CD14-positive monocyte (primary cell): ENCODE data around the gene GJC1. TPM values are rescaled to one million over a fixed set of nuclear protein-coding genes. Genes with fewer than 3 reads are reported as not detected.

Experiments
- DNase-seq, 3 donors: peaks; one replicate each; pipeline ENCODE4 v3.0.0-alpha.2; 2011 to 2022
- H2AFZ ChIP-seq: 2 replicates; pipeline ENCODE4 v1.6.0; 2012; ENCODE audit warnings: mild to moderate bottlenecking, low read depth, low read length, inconsistent platforms; ENCODE audit not compliant: insufficient read depth, poor library complexity, severe bottlenecking
- H3K27ac ChIP-seq, 2 donors: 1 replicate in 1 of 2; 2 replicates in 1 of 2; pipeline ENCODE4 v1.5.1; 2012 to 2013; ENCODE audit warnings: low read length in 2 of 2, control low read depth in 1 of 2, inconsistent platforms in 1 of 2, low read depth in 1 of 2, mild to moderate bottlenecking in 1 of 2
- H3K27me3 ChIP-seq, 2 donors: one replicate each; pipeline versions ENCODE4 v1.6.0 to v1.6.1; 2011 to 2013; ENCODE audit warnings: low read length in 2 of 2; ENCODE audit not compliant: control insufficient read depth in 2 of 2, insufficient read depth in 2 of 2
- H3K36me3 ChIP-seq, 2 donors: replicated peaks in 1 of 2; 1 replicate in 1 of 2; 2 replicates in 1 of 2; pipeline versions ENCODE4 v1.5.1 to v1.6.1; 2012 to 2013; ENCODE audit warnings: low read length in 2 of 2, control low read depth in 1 of 2, inconsistent platforms in 1 of 2, mild to moderate bottlenecking in 1 of 2; ENCODE audit not compliant: insufficient read depth in 2 of 2, control insufficient read depth in 1 of 2
- H3K4me1 ChIP-seq, 2 donors: 1 replicate in 1 of 2; 2 replicates in 1 of 2; pipeline versions ENCODE4 v1.5.1 to v1.6.1; 2012 to 2013; ENCODE audit warnings: low read length in 2 of 2, control low read depth in 1 of 2, inconsistent platforms in 1 of 2, mild to moderate bottlenecking in 1 of 2, moderate library complexity in 1 of 2; ENCODE audit not compliant: insufficient read depth in 2 of 2, control insufficient read depth in 1 of 2
- H3K4me2 ChIP-seq: replicated peaks from 2 replicates; pipeline ENCODE3; 2012; ENCODE audit warnings: low read length, moderate library complexity, mild to moderate bottlenecking; ENCODE audit not compliant: poor library complexity, severe bottlenecking; ENCODE audit errors: extremely low read depth
- H3K4me3 ChIP-seq, 3 experiments: fragments of 200-600 bp in 1 of 3; sonication (generic) in 1 of 3; replicated peaks in 1 of 3; 1 replicate in 2 of 3; 2 replicates in 1 of 3; pipeline ENCODE4 v1.5.1; 2011 to 2013; ENCODE audit warnings: low read length in 3 of 3, mild to moderate bottlenecking in 3 of 3, control low read depth in 2 of 3, low read depth in 2 of 3, inconsistent platforms in 1 of 3, moderate library complexity in 1 of 3
- H3K79me2 ChIP-seq: 2 replicates; pipeline ENCODE4 v1.6.0; 2012; ENCODE audit warnings: mild to moderate bottlenecking, control low read depth, inconsistent platforms, low read length, moderate library complexity; ENCODE audit not compliant: insufficient read depth
- H3K9ac ChIP-seq: 2 replicates; pipeline ENCODE4 v1.6.0; 2017; ENCODE audit warnings: low read length, mild to moderate bottlenecking; ENCODE audit not compliant: insufficient read depth, poor library complexity, severe bottlenecking
- H3K9me3 ChIP-seq, 2 donors: replicated peaks in 1 of 2; 1 replicate in 1 of 2; 2 replicates in 1 of 2; pipeline versions ENCODE4 v1.5.1 to v1.6.1; 2012 to 2013; ENCODE audit warnings: low read length in 2 of 2, control low read depth in 1 of 2; ENCODE audit not compliant: control insufficient read depth in 1 of 2, insufficient read depth in 1 of 2
- H4K20me1 ChIP-seq: 2 replicates; pipeline ENCODE4 v1.6.0; 2012; ENCODE audit warnings: mild to moderate bottlenecking, low read length, control low read depth, moderate library complexity; ENCODE audit not compliant: insufficient read depth
- H3K27ac Mint-ChIP-seq, 7 donors: one replicate each; pipeline ENCODE4 v1.8.0; 2020; ENCODE audit warnings: mild to moderate bottlenecking in 7 of 7, mixed read lengths in 7 of 7, moderate library complexity in 6 of 7, inconsistent platforms in 2 of 7
- H3K27me3 Mint-ChIP-seq, 3 donors: one replicate each; pipeline ENCODE4 v1.8.0; 2021 to 2022; ENCODE audit warnings: low read depth in 3 of 3, mild to moderate bottlenecking in 3 of 3, mixed read lengths in 3 of 3, moderate library complexity in 3 of 3, inconsistent platforms in 1 of 3
- H3K36me3 Mint-ChIP-seq, 2 donors: one replicate each; pipeline ENCODE4 v1.8.0; 2020; ENCODE audit warnings: mixed read lengths in 2 of 2, inconsistent platforms in 1 of 2, mild to moderate bottlenecking in 1 of 2
- H3K4me1 Mint-ChIP-seq: one replicate; pipeline ENCODE4 v1.8.0; 2020; ENCODE audit warnings: mild to moderate bottlenecking, mixed read lengths
- H3K4me3 Mint-ChIP-seq, 2 donors: one replicate each; pipeline ENCODE4 v1.8.0; 2020; ENCODE audit warnings: mild to moderate bottlenecking in 2 of 2, mixed read lengths in 2 of 2, moderate library complexity in 1 of 2
- H3K9me3 Mint-ChIP-seq, 7 donors: one replicate each; pipeline ENCODE4 v1.8.0; 2020 to 2022; ENCODE audit warnings: mixed read lengths in 7 of 7, mild to moderate bottlenecking in 6 of 7, moderate library complexity in 6 of 7, inconsistent platforms in 2 of 7
- WGBS: methylation state at CpG from one replicate; pipeline ENCODE4 v1.1.5; 2013; ENCODE audit warnings: missing lambda C conversion rate; ENCODE audit not compliant: insufficient coverage; 5-methylcytosine and 5-hydroxymethylcytosine counted together
- intact Hi-C, 2 donors: fragments of 100-400 bp; cut with micrococcal nuclease; formaldehyde crosslinking; loops; one replicate each; pipeline versions ENCODE4 v1.15.0 to v1.15.1; 2023
- polyA plus RNA-seq, 3 donors: library from polyadenylated mRNA; depleted of rRNA in 1 of 3; unstranded in 2 of 3; stranded (reverse) in 1 of 3; fragments of 300-500 nt in 2 of 3; fragments of >200 nt in 1 of 3; fragmentation: Illumina TruSeq in 2 of 3; gene quantifications; 1 replicate in 2 of 3; 2 replicates in 1 of 3; pipeline ENCODE4 v1.2.3, GENCODE V29; 2012 to 2021
- TF ChIP-seq, protein P1 (sequence below): fragments of 200-600 bp; IDR thresholded peaks from one replicate; pipeline ENCODE4 v1.8.0; 2022; ENCODE audit warnings: antibody characterized with exemption, mild to moderate bottlenecking

Gene GJC1
- polyA plus RNA-seq, 3 donors: not detected

DNA sequence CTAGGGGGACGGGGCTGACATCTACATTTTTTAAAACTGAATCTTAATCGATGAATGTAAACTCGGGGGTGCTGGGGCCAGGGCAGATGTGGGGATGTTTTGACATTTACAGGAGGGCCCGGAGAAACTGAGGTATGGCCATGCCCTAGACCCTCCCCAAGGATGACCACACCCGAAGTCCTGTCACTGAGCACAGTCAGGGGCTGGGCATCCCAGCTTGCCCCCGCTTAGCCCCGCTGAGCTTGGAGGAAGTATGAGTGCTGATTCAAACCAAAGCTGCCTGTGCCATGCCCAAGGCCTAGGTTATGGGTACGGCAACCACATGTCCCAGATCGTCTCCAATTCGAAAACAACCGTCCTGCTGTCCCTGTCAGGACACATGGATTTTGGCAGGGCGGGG is 49.9 kb downstream of the GJC1 start:
- Histone ChIP-seq H4K20me1 (no peaks in the 10 kb centered on the region), H3K27ac (no peak overlapping the region), H3K4me1 (peaks cover 18 to 23% of the 10 kb centered on the region in 2 donors), H2AFZ (no peak overlapping the region), H3K9me3 (no peaks in the 10 kb centered on the region), H3K9ac (no peak overlapping the region), H3K4me3 (no peak overlapping the region), H3K79me2 (no peaks in the 10 kb centered on the region), H3K4me2 (no peak overlapping the region), H3K27me3 (peaks cover 0 to 21% of the 10 kb centered on the region in 2 donors), H3K36me3 (no peaks in the 10 kb centered on the region)
- no peak for DNase-seq
- intact Hi-C loops: no loop called here
- H3K9me3 Mint-ChIP-seq: peaks cover 0 to 2% (median 0%) of the 10 kb centered on the region in 7 donors
- peaks cover 21 to 49% (median 30%) of the 10 kb centered on the region in 3 donors for H3K27me3 Mint-ChIP-seq
- H3K36me3 Mint-ChIP-seq: no peaks in the 10 kb centered on the region
- no peak overlapping the region for H3K27ac Mint-ChIP-seq
- H3K4me3 Mint-ChIP-seq: no peak overlapping the region
- TF ChIP-seq, protein P1, sequence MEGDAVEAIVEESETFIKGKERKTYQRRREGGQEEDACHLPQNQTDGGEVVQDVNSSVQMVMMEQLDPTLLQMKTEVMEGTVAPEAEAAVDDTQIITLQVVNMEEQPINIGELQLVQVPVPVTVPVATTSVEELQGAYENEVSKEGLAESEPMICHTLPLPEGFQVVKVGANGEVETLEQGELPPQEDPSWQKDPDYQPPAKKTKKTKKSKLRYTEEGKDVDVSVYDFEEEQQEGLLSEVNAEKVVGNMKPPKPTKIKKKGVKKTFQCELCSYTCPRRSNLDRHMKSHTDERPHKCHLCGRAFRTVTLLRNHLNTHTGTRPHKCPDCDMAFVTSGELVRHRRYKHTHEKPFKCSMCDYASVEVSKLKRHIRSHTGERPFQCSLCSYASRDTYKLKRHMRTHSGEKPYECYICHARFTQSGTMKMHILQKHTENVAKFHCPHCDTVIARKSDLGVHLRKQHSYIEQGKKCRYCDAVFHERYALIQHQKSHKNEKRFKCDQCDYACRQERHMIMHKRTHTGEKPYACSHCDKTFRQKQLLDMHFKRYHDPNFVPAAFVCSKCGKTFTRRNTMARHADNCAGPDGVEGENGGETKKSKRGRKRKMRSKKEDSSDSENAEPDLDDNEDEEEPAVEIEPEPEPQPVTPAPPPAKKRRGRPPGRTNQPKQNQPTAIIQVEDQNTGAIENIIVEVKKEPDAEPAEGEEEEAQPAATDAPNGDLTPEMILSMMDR: no peak
- WGBS: 83% methylated on average over 2 of the region's 12 CpGs
- H3K4me1 Mint-ChIP-seq: peaks cover 19% of the 10 kb centered on the region

DNA sequence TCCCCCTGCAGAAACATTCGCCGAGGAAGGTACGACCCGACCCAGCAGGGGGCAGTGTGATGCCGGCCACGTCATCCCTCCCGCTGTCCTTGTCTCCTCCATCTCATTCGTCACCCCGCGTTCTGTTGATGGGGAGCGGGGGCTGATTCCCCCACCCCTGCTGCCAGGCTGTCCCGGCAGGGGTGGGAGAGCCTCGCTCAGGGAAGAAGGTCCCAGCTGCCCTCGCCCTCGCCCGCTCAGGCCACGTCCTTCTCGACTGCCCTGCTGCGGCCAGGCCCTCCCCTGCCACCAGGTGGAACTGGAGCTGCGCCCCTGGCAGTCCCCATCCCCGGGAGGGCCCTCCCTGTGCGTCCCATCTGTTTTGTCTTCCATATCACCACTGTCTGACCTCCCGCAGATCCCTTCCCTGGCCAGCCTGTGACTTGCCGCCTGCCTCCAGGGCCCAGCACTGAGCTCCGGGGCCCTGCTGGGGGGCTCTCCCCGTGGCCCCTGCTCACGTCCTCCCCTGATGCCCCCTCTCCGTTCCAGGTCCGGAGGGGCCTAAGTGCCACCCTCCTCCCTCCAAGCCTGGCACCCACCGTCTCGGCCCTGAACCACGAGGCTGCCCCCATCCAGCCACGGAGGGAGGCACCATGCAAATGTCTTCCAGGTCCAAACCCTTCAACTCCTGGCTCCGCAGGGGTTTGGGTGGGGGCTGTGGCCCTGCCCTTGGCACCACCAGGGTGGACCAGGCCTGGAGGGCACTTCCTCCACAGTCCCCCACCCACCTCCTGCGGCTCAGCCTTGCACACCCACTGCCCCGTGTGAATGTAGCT is 50.7 kb downstream of the GJC1 start:
- H3K4me3 ChIP-seq: peak overlapping the region in 1 of 3 experiments; percentile 48
- H4K20me1 ChIP-seq: no peaks in the 10 kb centered on the region
- H3K4me1 Mint-ChIP-seq: peaks cover 25% of the 10 kb centered on the region
- peak overlapping the region; percentile 72 for H3K4me2 ChIP-seq
- no peaks in the 10 kb centered on the region for H3K9me3 ChIP-seq
- H3K36me3 ChIP-seq: no peaks in the 10 kb centered on the region
- H3K27ac Mint-ChIP-seq: peak overlapping the region in 2 of 7 donors; percentile 35 to 68
- H3K4me1 ChIP-seq: peaks cover 22 to 29% of the 10 kb centered on the region in 2 donors
- no peak overlapping the region for H3K27ac ChIP-seq
- peaks cover 0 to 21% of the 10 kb centered on the region in 2 donors for H3K27me3 ChIP-seq
- peak overlapping the region; percentile 59 to 81 for H3K4me3 Mint-ChIP-seq
- H3K36me3 Mint-ChIP-seq: no peaks in the 10 kb centered on the region
- peak; percentile 75 to 84 (median 76) for DNase-seq
- H3K27me3 Mint-ChIP-seq: peaks cover 21 to 49% (median 28%) of the 10 kb centered on the region in 3 donors
- no peak overlapping the region for H3K9ac ChIP-seq
- WGBS: 17% methylated on average over 30 of the region's 36 CpGs
- H3K79me2 ChIP-seq: no peaks in the 10 kb centered on the region
- peak overlapping the region; percentile 81 for H2AFZ ChIP-seq
- intact Hi-C loops: loop anchor here (5.0 to 10.0 kb wide), 2 partner anchors 243 to 355 kb away; partner anchors contain the start of genes ACBD4 (in 2 of the 2) and PLCD3 (in 2 of the 2)
- H3K9me3 Mint-ChIP-seq: peaks cover 0 to 2% (median 0%) of the 10 kb centered on the region in 7 donors
- TF ChIP-seq, protein P1: peak; percentile 93
